ENCODE data around the gene TBRG1.
A peak's percentile ranks its signal among the peaks of the same experiment; 100 is the strongest.

Gene TBRG1

GRCh38 chr11:124648610-124649009, 25.9 kb downstream of the TBRG1 start:
- H3K4me3 ChIP-seq (ENCODE audit: low read depth, low read length) = no peak overlapping the region
- no peak for DNase-seq (ENCODE audit: low read depth)

- no peak for DNase-seq (ENCODE audit: low read depth)
Observed at GRCh38 chr11:124656774-124657630, 34.3 kb downstream of the TBRG1 start.

GRCh38 chr11:124657904-124658303, 35.2 kb downstream of the TBRG1 start:
- H3K4me3 ChIP-seq (ENCODE audit: low read depth, low read length) = no peak overlapping the region
- DNase-seq (ENCODE audit: low read depth) = no peak

More at GRCh38 chr11:124656774-124657630, 34.3 kb downstream of the TBRG1 start:
- no peak overlapping the region for H3K4me3 ChIP-seq (ENCODE audit: low read depth, low read length)

GRCh38 chr11:124658501-124658900, 35.8 kb downstream of the TBRG1 start:
- H3K4me3 ChIP-seq (ENCODE audit: low read depth, low read length) = no peak overlapping the region
- DNase-seq (ENCODE audit: low read depth) = no peak

- H3K4me3 ChIP-seq (ENCODE audit: low read depth, low read length) = no peak overlapping the region
- DNase-seq (ENCODE audit: low read depth) = no peak
Observed at GRCh38 chr11:124658986-124659385, 36.3 kb downstream of the TBRG1 start.

GRCh38 chr11:124661553-124661952, 38.9 kb downstream of the TBRG1 start:
- no peak overlapping the region for H3K4me3 ChIP-seq (ENCODE audit: low read depth, low read length)
- no peak for DNase-seq (ENCODE audit: low read depth)

- no peak overlapping the region for H3K4me3 ChIP-seq (ENCODE audit: low read depth, low read length)
- DNase-seq (ENCODE audit: low read depth) = no peak
Observed at GRCh38 chr11:124662106-124662505, 39.4 kb downstream of the TBRG1 start.

- no peak overlapping the region for H3K4me3 ChIP-seq (ENCODE audit: low read depth, low read length)
- DNase-seq (ENCODE audit: low read depth) = no peak
Observed at GRCh38 chr11:124663861-124664260, 41.2 kb downstream of the TBRG1 start.

- DNase-seq (ENCODE audit: low read depth) = no peak
- no peak overlapping the region for H3K4me3 ChIP-seq (ENCODE audit: low read depth, low read length)
Observed at GRCh38 chr11:124667601-124668000, 44.9 kb downstream of the TBRG1 start.

GRCh38 chr11:124669193-124669592, 46.5 kb downstream of the TBRG1 start:
- H3K4me3 ChIP-seq (ENCODE audit: low read depth, low read length) = no peak overlapping the region
- no peak for DNase-seq (ENCODE audit: low read depth)

GRCh38 chr11:124670732-124671131, 48.1 kb downstream of the TBRG1 start:
- no peak overlapping the region for H3K4me3 ChIP-seq (ENCODE audit: low read depth, low read length)
- no peak for DNase-seq (ENCODE audit: low read depth)

GRCh38 chr11:124672536-124673215, 50.0 kb downstream of the TBRG1 start:
- H3K4me3 ChIP-seq (ENCODE audit: low read depth, low read length) = peak overlapping the region; percentile 75
- DNase-seq (ENCODE audit: low read depth) = no peak

GRCh38 chr11:124673333-124674167, 50.9 kb downstream of the TBRG1 start, which contains the start of the genes SIAE and SPA17:
Gene SIAE, minus strand, starts transcription at chr11:124673739. Its CDS starts 31 bp downstream, at chr11:124673708.
Gene SPA17, plus strand, starts transcription at chr11:124673904. Its CDS starts 1,361 bp downstream, at chr11:124675265.
- peak within 1 kb of the TSS; percentile 75 for H3K4me3 ChIP-seq (ENCODE audit: low read depth, low read length)
- DNase-seq (ENCODE audit: low read depth) = peak; percentile 87

- peak overlapping the region; percentile 75 for H3K4me3 ChIP-seq (ENCODE audit: low read depth, low read length)
- DNase-seq (ENCODE audit: low read depth) = no peak
Observed at GRCh38 chr11:124674168-124674517, 51.5 kb downstream of the TBRG1 start.

- DNase-seq (ENCODE audit: low read depth) = no peak
- peak overlapping the region; percentile 75 for H3K4me3 ChIP-seq (ENCODE audit: low read depth, low read length)
Observed at GRCh38 chr11:124674571-124674970, 51.9 kb downstream of the TBRG1 start.

GRCh38 chr11:124676386-124676785, 53.7 kb downstream of the TBRG1 start:
- DNase-seq (ENCODE audit: low read depth) = no peak

GRCh38 chr11:124678416-124678815, 55.8 kb downstream of the TBRG1 start:
- no peak overlapping the region for H3K4me3 ChIP-seq (ENCODE audit: low read depth, low read length)
- no peak for DNase-seq (ENCODE audit: low read depth)

More at GRCh38 chr11:124676386-124676785, 53.7 kb downstream of the TBRG1 start:
- H3K4me3 ChIP-seq (ENCODE audit: low read depth, low read length) = no peak overlapping the region

- DNase-seq (ENCODE audit: low read depth) = no peak
- H3K4me3 ChIP-seq (ENCODE audit: low read depth, low read length) = no peak overlapping the region
Observed at GRCh38 chr11:124681421-124681820, 58.8 kb downstream of the TBRG1 start.

- DNase-seq (ENCODE audit: low read depth) = no peak
- no peak overlapping the region for H3K4me3 ChIP-seq (ENCODE audit: low read depth, low read length)
Observed at GRCh38 chr11:124682443-124682842, 59.8 kb downstream of the TBRG1 start.

Data from skeletal muscle cell (primary cell).